OCI-LY7 (cell line): ENCODE measurements around the gene CAV1. TPM values are rescaled to one million over a fixed set of nuclear protein-coding genes. Genes with fewer than 3 reads are reported as not detected.

Source experiments
- BruUV-seq: library from RNA; stranded (reverse); fragments of 400-500 nt; replicated peaks from 2 replicates; lab custom pipeline; 2021; lab: Mats Ljungman, UMichigan
- CTCF ChIA-PET: fragments of 300-600 bp; sonication (Branson Sonifier 250); formaldehyde crosslinking; loops from one replicate; lab custom pipeline; 2022; ENCODE audit warnings: antibody characterized with exemption; ENCODE audit not compliant: unreplicated experiment; lab: Charles Lee
- POLR2A ChIA-PET: fragments of 300-600 bp; sonication (Branson Sonifier 250); formaldehyde crosslinking; loops from one replicate; lab custom pipeline; 2022; ENCODE audit warnings: antibody characterized with exemption; lab: Charles Lee
- DNase-seq: peaks from one replicate; pipeline ENCODE4 v3.0.0-alpha.2; 2015; ENCODE audit warnings: low spot score
- H2AFZ ChIP-seq: fragments of 200-600 bp; sonication (generic), shearing (Covaris generic); 2 replicates; pipeline ENCODE4 v1.6.1; 2014; ENCODE audit warnings: mild to moderate bottlenecking, antibody characterized with exemption, low read length, moderate library complexity
- H3K27ac ChIP-seq: fragments of 200-600 bp; sonication (generic); 2 replicates; pipeline ENCODE4 v1.5.1; 2014; ENCODE audit warnings: mixed run types, low read depth, mild to moderate bottlenecking, moderate library complexity, low read length, inconsistent platforms; ENCODE audit not compliant: poor library complexity, severe bottlenecking
- H3K36me3 ChIP-seq: fragments of 200-600 bp; sonication (generic); 2 replicates; pipeline ENCODE4 v1.6.1; 2014; ENCODE audit warnings: mild to moderate bottlenecking, antibody characterized with exemption, low read length, moderate library complexity, mixed read lengths; ENCODE audit not compliant: insufficient read depth
- H3K4me1 ChIP-seq: fragments of 200-600 bp; sonication (generic); 2 replicates; pipeline ENCODE4 v1.5.1; 2014; ENCODE audit warnings: mild to moderate bottlenecking, low read length; ENCODE audit not compliant: insufficient read depth, poor library complexity, severe bottlenecking
- H3K4me2 ChIP-seq: fragments of 200-600 bp; sonication (generic); 2 replicates; pipeline ENCODE4 v1.6.1; 2014; ENCODE audit warnings: mild to moderate bottlenecking, low read length
- H3K4me3 ChIP-seq: fragments of 200-600 bp; sonication (generic); 2 replicates; pipeline ENCODE4 v1.5.1; 2014; ENCODE audit warnings: mild to moderate bottlenecking, low read depth, low read length; ENCODE audit not compliant: poor library complexity, severe bottlenecking
- H3K79me2 ChIP-seq: fragments of 200-600 bp; sonication (generic); 2 replicates; pipeline ENCODE4 v1.6.1; 2016; ENCODE audit warnings: low read depth, mild to moderate bottlenecking, low read length, moderate library complexity, mixed read lengths; ENCODE audit not compliant: insufficient read depth
- H3K9me2 ChIP-seq: fragments of 200-600 bp; sonication (generic); 2 replicates; pipeline ENCODE4 v1.6.1; 2016; ENCODE audit warnings: mild to moderate bottlenecking, low read length, mixed read lengths; ENCODE audit not compliant: insufficient read depth
- H3K9me3 ChIP-seq: fragments of 200-600 bp; sonication (generic); 2 replicates; pipeline ENCODE4 v1.6.1; 2014; ENCODE audit warnings: mild to moderate bottlenecking, mixed run types, low read length, mixed read lengths
- H4K20me1 ChIP-seq: fragments of 200-600 bp; sonication (generic); 2 replicates; pipeline ENCODE4 v1.6.1; 2014; ENCODE audit warnings: mild to moderate bottlenecking, antibody characterized with exemption, low read length, moderate library complexity, mixed read lengths; ENCODE audit not compliant: insufficient read depth
- EZH2phosphoT487 ChIP-seq: fragments of 200-600 bp; sonication (generic); IDR thresholded peaks from 2 replicates; pipeline ENCODE4 v1.6.1; 2018; ENCODE audit warnings: low read depth, borderline replicate concordance, mild to moderate bottlenecking, mixed run types, antibody characterized with exemption, low read length, moderate library complexity, mixed read lengths
- intact Hi-C: fragments of 100-400 bp; cut with micrococcal nuclease; formaldehyde crosslinking; loops from one replicate; pipeline ENCODE4 v1.10.0; 2022; ENCODE audit not compliant: unreplicated experiment
- total RNA-seq, 2 experiments: library from RNA; depleted of rRNA in 1 of 2; stranded (reverse); fragments of >200 nt in 1 of 2; shearing (Covaris generic) in 1 of 2; gene quantifications; 2 replicates each; pipeline ENCODE4 v1.2.3, GENCODE V29; 2014 to 2022
- TF ChIP-seq, protein P1 (sequence below): fragments of 200-600 bp; sonication (generic); conservative IDR thresholded peaks from 2 replicates; pipeline ENCODE4 v1.5.1; 2014; ENCODE audit warnings: mild to moderate bottlenecking, antibody characterized with exemption, low read length, moderate library complexity, mixed read lengths

CAV1 gene
- total RNA-seq, 2 experiments from 2014 or later, result not detected

DNA sequence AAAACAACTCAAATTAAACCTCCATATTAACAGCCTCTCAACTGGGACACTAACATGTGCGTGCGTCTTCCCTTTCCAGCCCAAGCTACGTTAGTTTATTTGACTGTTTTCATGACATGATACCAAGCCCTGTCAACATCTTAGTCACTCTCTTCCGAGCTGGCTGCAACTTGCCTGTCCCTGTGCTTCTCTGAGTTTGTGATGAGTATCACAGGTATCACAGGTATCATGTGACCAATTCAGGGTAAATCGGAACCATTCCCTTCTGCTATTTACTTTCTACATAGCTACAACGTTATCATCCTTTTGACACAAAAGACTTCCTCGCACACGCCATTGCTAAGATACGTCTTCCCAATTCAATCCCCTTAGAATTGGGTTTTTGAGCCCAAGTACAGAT, 70.2 kb downstream of the CAV1 start:
- no peak overlapping the region for H3K27ac ChIP-seq
- no peaks in the 10 kb centered on the region for H3K4me1 ChIP-seq
- no peaks in the 10 kb centered on the region for H4K20me1 ChIP-seq
- intact Hi-C loops, result no loop called here
- no peak for TF ChIP-seq EZH2phosphoT487
- TF ChIP-seq, protein P1, sequence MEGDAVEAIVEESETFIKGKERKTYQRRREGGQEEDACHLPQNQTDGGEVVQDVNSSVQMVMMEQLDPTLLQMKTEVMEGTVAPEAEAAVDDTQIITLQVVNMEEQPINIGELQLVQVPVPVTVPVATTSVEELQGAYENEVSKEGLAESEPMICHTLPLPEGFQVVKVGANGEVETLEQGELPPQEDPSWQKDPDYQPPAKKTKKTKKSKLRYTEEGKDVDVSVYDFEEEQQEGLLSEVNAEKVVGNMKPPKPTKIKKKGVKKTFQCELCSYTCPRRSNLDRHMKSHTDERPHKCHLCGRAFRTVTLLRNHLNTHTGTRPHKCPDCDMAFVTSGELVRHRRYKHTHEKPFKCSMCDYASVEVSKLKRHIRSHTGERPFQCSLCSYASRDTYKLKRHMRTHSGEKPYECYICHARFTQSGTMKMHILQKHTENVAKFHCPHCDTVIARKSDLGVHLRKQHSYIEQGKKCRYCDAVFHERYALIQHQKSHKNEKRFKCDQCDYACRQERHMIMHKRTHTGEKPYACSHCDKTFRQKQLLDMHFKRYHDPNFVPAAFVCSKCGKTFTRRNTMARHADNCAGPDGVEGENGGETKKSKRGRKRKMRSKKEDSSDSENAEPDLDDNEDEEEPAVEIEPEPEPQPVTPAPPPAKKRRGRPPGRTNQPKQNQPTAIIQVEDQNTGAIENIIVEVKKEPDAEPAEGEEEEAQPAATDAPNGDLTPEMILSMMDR, result no peak
- ChIA-PET CTCF (no interaction called here), POLR2A (interaction anchor here (0.5 to 1.1 kb wide), 4 partner anchors 9 to 444 kb away, joined by 3 to 4 read pairs (median 4); no protein-coding TSS in a partner anchor)
- H3K36me3 ChIP-seq, result no peaks in the 10 kb centered on the region
- no peaks in the 10 kb centered on the region for H3K9me2 ChIP-seq
- no TSS peak for BruUV-seq
- no peaks in the 10 kb centered on the region for H3K79me2 ChIP-seq
- H2AFZ ChIP-seq, result no peak overlapping the region
- no peak overlapping the region for H3K4me3 ChIP-seq
- H3K9me3 ChIP-seq, result no peaks in the 10 kb centered on the region
- no peak overlapping the region for H3K4me2 ChIP-seq
- DNase-seq, result no peak

DNA sequence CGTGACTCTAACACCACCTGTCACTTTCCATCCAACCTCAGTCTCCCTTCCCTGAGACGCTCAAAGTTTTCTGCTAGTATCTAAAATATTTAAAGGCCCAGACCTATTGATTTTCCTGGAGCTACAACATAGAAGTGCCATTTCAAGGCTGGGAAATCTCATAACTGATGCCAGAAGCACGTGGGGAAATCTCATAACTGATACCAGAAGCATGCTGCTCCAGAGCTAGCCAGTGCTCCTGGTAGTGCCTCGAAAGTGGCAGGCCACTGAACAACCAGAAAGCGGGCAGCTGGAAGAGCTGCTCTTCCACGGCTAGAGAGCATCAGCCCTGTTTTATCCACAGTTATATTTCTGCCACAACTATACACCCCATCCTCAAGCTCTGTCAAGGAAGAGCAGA, 72.5 kb downstream of the CAV1 start:
- H2AFZ ChIP-seq, result no peak overlapping the region
- POLR2A ChIA-PET, result no interaction called here
- intact Hi-C loops, result no loop called here
- H3K4me2 ChIP-seq, result no peak overlapping the region
- H3K27ac ChIP-seq, result no peak overlapping the region
- no peaks in the 10 kb centered on the region for H4K20me1 ChIP-seq
- TF ChIP-seq EZH2phosphoT487, result no peak
- TF ChIP-seq, protein P1, result no peak
- H3K4me3 ChIP-seq, result no peak overlapping the region
- DNase-seq, result no peak
- no peaks in the 10 kb centered on the region for H3K36me3 ChIP-seq
- H3K79me2 ChIP-seq, result no peaks in the 10 kb centered on the region
- no peaks in the 10 kb centered on the region for H3K9me3 ChIP-seq
- no TSS peak for BruUV-seq
- H3K4me1 ChIP-seq, result no peaks in the 10 kb centered on the region
- CTCF ChIA-PET, result no interaction called here
- no peaks in the 10 kb centered on the region for H3K9me2 ChIP-seq

DNA sequence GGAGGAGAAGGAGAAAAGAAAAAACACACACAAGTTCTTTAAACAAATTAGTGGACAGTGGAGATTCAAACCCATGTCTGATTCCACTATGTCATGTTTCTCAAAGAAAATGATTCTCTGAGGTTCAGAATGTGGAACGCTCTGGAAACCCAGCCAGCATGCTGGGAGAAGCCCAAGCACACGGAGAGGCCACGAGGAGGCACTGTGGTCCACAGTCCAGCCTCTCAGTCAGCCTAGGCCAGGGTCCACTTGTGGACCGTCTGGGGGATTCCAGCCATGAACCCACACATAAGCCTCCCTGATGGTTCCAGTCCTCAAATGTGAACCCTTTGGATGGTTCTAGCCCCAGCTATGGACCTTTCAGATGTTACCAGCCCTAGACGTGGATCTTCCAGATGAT, 73.4 kb downstream of the CAV1 start:
- Histone ChIP-seq H3K9me3 (no peaks in the 10 kb centered on the region), H2AFZ (no peak overlapping the region), H3K79me2 (no peaks in the 10 kb centered on the region), H3K36me3 (no peaks in the 10 kb centered on the region), H3K9me2 (no peaks in the 10 kb centered on the region), H3K27ac (no peak overlapping the region), H4K20me1 (no peaks in the 10 kb centered on the region), H3K4me3 (no peak overlapping the region), H3K4me1 (no peaks in the 10 kb centered on the region), H3K4me2 (no peak overlapping the region)
- no peak for TF ChIP-seq EZH2phosphoT487
- TF ChIP-seq, protein P1, result peak; percentile 63
- POLR2A ChIA-PET, result no interaction called here
- no peak for DNase-seq
- CTCF ChIA-PET, result no interaction called here
- no TSS peak for BruUV-seq
- intact Hi-C loops, result no loop called here
